ENCODE measurements around the gene HOXC13.

HOXC13 gene

GRCh38 chr12:53982648-53983567 lies 44.3 kb downstream of the HOXC13 start:
- no peak for DNase-seq

- DNase-seq: no peak
These were observed 44.9 kb downstream of the HOXC13 start for GRCh38 chr12:53983568-53983949.

- DNase-seq: no peak
These were observed 45.4 kb downstream of the HOXC13 start for GRCh38 chr12:53983950-53984572.

GRCh38 chr12:53984901-53985691 lies 46.5 kb downstream of the HOXC13 start, which contains the start of gene HOXC10:
TSS of gene HOXC10 (plus strand) at chr12:53985146. CDS start at chr12:53985260, 114 bp downstream.
- DNase-seq: peak; percentile 87 to 93

GRCh38 chr12:53985692-53985993 lies 47.0 kb downstream of the HOXC13 start:
- DNase-seq: no peak

GRCh38 chr12:53985994-53986685 lies 47.5 kb downstream of the HOXC13 start:
- peak in 1 of 2 experiments; percentile 27 for DNase-seq

GRCh38 chr12:53986686-53987483 lies 48.3 kb downstream of the HOXC13 start:
- no peak for DNase-seq

GRCh38 chr12:53987787-53988230 lies 49.2 kb downstream of the HOXC13 start:
- no peak for DNase-seq

GRCh38 chr12:53988541-53989226 lies 50.1 kb downstream of the HOXC13 start:
- DNase-seq: no peak

- DNase-seq: peak in 1 of 2 experiments; percentile 8
These were observed 50.8 kb downstream of the HOXC13 start for GRCh38 chr12:53989227-53990113.

- DNase-seq: no peak
These were observed 51.9 kb downstream of the HOXC13 start for GRCh38 chr12:53990311-53991076.

- DNase-seq: no peak
These were observed 52.4 kb downstream of the HOXC13 start for GRCh38 chr12:53991077-53991460.

- DNase-seq: no peak
These were observed 53.8 kb downstream of the HOXC13 start for GRCh38 chr12:53992377-53992889.

GRCh38 chr12:53993162-53994008 lies 54.8 kb downstream of the HOXC13 start:
- no peak for DNase-seq

- DNase-seq: no peak
These were observed 55.3 kb downstream of the HOXC13 start for GRCh38 chr12:53994009-53994263.

- no peak for DNase-seq
These were observed 55.8 kb downstream of the HOXC13 start for GRCh38 chr12:53994264-53995001.

GRCh38 chr12:53995002-53995377 lies 56.4 kb downstream of the HOXC13 start:
- DNase-seq: no peak
